NCI-H1694 (cell line): Measurements from ENCODE around the gene EHBP1L1.

Experiments
- DNase-seq: peaks from one replicate; lab custom pipeline; 2025; lab: John Stamatoyannopoulos, UW

EHBP1L1 gene

DNA sequence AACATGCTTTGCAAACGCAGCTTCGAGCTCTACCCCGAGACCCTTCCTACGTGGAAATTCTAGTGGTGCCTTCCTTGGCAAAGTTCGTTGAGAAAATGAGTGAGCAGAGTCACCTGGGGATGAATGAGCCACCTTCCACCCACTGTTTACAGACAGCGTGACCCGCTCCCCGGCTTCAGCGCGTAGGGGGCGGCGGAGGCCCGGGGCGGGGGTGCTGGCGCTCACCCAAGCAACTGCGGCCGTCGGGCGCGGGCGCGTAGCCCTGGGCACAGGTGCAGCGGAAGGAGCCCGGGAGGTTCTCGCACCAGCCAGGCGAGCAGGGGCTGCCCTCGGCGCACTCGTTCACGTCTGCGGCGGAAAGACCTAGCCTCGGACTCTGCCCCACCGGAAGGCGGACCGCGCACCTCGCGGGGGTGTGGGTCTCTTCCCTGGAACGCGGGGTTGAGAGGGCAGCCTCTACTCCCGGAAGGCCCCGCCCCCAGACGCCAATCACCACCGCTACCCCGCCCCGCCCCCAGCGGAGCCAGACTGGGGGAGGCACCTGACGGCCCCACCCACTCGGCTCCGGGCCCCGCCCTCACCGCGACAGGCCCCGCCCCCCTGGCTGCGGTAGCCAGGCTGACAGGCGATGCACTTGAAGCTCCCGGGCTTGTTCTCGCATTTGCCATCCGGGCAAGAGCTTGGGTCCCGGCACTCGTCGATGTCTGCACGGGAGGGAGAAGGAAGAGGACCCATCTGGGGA lies 29.5 kb upstream of the EHBP1L1 start:
- DNase-seq = no peak

DNA sequence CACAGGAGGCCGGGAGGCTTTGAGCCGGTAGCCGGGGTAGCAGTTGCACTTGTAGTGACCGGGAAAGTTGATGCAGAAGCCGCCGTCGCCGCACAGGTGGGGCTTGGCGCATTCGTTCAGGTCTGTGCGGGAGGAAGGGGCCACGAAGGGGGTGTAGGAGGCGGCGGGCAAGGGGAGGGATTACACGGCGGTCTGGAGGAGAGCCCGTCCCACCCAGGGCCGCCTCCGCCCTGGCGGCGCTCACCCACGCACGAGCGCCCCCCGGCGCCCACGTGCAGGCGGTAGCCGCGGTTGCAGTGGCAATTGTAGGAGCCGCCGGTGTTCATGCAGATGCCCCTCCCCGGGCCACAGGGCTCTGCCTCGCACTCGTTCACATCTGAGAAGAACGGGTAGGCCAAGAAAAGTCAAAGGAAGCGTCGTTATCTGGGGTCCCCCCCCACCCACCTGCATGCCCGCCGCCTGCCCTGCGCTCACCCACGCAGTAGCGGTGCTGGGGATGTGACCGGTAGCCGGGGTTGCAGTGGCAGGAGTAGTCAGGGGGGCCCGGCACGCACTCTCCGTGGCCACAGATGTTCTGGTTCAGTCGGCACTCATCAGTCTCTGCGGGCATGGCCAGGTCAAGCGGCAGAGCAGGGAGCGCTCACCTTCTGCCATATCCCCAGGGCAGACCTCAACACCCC lies 28.3 kb upstream of the EHBP1L1 start:
- DNase-seq = no peak

DNA sequence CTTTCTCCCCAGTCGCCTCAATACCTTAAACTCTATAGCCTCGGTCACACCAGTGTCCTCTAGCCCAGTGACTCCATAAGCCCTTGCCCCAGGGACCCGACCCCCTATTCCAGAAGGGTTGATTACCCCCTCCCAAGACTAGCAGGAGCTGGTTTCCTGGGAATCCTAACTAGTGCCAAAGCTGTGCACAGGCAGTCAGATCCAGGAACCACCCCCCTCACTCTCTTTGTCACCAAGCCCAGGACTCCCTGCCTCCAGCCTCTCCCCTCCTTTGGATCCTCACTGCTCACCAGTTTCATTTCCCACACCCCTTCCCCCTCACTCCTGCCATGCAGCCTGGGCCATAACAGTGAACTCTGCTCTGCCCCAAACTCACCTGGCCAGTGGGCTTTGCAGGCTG lies 27.5 kb upstream of the EHBP1L1 start:
- no peak for DNase-seq

DNA sequence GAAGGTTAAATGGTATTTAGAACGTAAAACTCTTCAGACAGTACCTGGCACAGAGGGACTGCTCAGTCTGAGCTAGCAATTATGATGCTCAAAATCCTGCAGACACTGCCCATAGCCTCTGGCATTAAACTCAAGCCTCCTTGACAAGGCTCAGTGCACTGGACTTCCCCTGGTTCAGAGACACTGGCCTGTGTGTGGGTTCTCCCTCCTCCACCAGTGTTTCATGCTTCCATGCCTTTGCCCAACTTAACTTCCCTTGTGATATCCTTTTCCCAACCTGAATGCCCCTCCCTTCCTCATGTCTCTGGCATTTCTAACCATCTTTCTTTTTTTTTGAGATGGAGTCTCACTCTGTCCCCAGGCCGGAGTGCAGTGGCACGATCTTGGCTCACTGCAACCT lies 26.8 kb upstream of the EHBP1L1 start:
- no peak for DNase-seq

DNA sequence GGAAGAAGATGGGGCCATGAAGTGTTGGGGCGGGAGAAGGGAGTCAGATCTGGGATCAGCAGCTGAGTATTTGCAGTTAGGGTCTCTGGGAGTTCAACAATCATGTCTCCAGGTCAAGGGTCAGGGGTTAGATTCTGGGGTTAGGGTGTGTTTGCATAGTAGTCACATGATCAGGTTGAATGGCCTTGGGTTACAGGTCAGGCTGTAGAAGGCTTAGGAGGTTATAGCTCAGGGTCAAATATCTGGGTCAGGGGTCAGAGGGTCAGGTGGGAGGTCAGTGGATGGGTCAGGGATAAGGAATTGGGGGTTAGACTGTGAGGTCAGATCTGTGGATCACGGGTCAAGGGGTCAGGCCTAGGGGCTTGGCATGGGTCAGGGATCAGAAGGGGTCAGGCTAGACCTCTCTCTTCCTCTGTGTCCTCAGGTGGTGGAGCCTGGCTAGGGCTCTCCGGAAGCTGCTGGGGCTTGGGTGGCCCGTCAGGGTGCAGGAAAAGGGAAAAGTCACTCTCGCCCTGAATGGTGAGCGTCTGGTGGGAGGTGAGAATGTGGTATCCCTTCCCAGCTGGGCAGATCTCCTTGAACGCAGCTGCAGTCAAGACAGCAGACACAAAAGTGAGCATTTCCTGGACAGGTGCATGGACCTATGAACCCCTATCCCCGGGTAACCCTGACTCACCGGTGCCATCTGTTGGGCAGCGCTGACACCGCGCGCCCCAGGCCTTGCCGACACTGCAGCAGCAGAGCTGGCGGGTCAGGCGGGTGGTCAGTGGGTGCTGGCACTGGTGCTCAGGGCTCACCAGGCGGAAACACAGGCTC lies 24.1 kb upstream of the EHBP1L1 start:
- DNase-seq = no peak

DNA sequence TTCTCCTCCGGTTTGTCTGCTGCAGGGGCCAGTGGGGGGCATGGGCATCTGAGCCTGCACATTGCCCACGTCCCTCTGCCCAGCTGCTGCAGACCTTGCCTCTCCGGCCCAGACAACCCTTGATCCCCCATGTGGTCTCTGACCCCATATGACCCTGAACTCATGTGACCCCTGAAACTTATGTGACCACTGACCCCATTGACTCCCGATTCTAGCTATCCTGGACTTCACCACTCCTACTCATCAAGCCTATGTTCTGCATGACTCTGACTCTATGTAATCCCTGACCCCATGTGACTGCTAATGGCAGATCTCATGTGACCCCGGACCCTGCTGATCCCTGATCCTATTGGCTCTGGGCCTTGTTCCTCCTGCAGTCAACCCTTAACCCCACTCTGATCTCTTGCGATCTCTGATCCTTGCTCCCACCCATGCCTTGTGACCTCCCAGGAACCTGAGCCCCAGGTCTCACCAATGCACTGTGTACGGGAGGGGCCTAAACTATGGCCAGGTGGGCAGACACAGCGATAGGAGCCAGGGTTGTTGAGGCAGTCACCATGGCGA lies 23.4 kb upstream of the EHBP1L1 start:
- no peak for DNase-seq

DNA sequence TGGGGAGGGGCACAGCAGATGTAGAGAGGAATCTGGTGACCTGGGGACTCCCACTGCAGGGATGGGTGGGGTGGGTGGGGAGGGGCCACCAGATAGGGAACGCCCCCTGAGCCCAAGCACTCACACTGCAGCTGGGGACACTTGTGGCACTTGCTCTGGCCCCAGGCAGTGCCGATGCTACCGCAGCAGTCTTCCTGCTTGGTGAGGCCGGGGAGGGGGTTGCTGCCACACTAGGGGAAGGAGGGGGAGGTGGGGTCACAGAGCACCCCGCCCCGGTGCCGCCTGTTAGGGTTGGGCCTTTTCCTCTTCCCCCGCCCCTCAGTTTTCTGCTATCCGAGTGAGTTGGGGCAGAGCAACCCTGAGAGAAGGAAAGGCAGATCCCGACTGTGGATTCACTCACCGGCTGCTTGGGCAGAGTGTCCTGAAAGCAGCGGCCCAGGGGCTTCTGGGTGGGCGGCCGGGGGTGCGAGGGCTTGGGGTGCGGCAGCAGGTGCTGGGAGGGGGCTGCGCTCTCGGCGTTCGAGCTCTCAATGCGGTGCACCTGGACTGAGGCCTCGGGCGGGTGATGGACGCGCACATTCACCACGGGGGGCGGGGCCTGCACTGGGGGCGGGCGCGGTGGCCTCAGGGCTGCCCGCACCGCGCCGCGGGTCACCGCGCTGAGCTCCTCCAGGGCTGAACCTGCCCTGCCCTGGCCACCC lies 22.4 kb upstream of the EHBP1L1 start:
- DNase-seq = no peak

DNA sequence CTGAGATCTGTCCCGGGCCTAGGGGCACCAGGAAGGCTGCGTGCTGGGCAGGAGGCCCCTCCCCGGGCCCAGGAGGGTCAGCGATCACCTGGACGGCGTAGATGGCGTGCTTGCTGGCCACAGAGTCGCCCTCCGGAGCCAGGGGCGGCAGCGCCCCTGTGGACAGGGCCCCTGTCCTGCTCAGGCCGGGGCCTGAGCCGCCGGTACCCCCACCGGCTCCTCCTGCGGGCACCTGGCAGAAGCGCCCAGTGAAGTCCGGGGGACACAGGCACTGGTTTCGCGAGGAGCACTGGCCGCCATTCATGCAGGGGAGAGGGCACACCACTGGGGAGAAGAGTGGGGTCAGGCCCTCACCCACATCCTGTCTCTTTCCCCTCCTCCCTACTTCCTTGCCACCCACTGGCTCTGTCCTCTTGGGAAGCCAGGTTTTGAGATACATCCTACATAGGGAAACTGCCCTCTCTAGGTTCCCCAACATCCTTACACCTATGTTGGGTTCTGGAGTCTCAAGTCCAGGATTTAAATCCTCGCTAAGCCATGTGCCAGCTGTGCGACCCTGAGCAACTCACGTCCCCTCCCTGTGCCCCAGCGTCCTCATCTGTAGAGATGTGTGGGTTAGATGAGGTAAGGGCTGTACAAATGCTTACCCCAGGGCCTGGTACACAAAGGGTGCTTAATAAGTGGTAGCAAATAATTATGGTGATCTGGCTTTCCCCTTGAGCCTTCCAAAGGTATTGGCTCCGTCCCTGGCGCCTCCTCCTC lies 21.6 kb upstream of the EHBP1L1 start:
- DNase-seq = no peak

DNA sequence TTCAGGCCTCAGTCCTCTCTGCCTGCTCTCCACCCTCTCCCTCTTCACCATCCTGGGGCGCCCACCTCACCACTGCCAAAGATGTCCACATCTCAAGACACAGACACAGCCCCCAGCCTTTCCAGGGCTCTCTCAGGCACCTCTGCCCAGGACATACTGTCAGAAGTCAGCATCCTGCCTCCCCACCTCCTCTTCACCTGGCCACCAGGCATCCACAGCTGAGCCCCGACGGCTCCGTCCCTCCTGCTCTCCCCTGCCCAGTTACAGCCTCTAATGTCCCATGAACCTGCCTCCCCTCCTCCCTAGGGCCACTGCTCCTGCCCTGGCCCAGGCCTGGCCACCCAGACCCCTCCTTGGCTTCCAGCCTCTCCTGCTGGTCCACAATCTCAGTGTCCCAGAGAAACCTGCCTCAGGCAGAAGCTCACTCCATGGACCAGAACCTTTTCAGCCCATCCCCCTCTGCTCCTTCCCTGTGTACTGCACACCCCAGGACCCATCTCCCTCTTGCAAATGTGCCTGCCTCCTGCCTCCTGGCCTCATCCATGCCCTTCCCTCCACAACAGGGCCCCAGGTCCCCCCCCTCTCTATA lies 20.9 kb upstream of the EHBP1L1 start:
- DNase-seq = no peak

DNA sequence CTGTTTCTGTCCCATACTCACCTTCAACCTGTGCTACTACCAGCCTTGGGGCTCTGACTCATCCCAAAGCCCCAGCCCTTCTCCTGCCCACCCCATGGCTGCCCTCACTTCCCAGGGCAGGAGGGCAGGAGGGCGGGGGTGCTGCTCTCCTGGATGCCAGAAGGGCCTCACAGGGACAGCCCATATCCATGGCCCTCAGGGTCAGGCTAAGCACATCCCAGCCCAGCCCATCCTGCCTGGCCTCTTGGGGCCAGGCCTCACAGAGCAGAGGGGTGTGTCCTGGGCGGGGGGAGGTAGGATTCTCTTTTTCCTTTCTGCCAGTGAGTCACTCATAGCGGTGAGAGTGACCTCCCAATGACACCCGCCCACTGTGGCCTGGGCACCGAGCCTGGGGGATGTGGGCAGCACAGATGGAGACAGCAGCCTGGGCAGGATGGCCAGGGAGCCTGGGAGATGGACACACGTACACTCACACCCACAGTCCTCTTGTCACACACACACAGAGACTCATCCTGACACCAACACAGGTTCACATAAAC lies 20.1 kb upstream of the EHBP1L1 start:
- DNase-seq = no peak

DNA sequence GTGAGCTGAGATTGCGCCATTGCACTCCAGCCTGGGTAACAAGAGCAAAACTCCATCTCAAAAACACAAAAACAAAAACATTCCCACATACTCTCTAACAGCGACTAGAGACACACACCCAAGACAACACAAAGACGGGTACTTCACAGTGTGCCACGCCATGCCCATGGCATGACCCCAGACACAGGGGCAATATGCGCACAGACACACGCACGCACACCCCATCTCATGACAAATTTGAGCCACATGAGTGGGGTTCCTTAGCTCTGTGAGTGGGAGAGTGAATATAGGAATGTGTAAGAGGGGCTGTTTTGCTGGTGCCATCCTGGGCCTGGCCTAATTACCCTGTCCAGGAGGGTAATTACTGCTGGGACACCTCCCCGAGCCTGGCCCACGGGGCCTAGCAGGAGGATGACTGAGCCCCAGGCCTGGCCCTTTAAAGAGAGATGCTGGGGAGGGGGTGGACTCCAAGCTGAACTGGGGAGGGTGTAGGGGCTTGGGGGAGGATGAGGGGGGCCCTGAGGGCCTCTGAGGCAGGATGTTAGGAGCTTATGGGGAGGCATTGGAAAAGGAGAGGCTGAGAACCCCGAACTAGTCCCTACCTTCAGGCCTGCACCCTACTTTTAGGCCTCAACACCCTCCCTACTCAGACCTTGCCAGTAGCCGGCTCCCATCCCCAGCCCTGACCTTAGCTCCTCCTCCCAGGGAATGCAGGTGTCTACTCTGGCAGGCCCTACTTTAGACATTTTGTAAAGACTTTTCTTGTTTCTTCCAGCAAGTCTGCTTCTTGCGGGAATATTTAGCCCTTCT lies 19.2 kb upstream of the EHBP1L1 start:
- no peak for DNase-seq

DNA sequence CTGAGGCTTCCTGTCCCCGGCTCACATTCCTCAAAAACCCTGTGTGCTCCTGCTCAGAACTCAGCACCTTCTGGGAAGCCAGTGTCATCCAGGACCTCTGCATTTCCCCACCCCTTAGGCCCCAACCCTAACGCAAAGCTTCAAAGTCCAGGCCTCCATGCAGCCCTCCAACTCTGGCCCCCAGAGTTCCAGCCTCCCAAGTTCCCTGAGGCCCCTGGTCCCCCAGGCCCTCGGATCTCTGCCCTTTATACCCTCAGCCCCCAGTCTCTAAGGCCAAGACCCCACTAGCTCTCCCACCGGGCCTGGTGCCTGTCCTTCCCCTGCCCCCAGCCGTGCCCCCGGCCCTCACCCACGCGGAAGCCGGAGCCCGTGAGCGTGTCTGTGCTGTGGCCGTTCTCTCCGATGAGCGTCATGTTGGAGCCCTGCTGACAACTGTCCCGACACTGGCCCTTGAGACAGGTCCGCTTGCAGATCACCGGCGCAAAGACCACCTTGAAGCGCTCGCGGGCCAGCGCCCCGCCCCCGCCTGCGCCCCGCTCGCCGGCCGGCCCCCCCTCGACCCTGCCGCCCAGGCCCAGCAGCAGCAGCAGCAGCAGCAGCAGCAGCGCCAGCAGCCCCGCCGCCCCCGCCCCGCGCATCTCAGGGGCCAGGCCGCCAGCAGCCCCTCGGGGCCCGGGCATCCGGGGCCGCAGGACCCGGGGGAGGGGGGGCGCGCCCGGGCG lies 18.4 kb upstream of the EHBP1L1 start:
- no peak for DNase-seq

DNA sequence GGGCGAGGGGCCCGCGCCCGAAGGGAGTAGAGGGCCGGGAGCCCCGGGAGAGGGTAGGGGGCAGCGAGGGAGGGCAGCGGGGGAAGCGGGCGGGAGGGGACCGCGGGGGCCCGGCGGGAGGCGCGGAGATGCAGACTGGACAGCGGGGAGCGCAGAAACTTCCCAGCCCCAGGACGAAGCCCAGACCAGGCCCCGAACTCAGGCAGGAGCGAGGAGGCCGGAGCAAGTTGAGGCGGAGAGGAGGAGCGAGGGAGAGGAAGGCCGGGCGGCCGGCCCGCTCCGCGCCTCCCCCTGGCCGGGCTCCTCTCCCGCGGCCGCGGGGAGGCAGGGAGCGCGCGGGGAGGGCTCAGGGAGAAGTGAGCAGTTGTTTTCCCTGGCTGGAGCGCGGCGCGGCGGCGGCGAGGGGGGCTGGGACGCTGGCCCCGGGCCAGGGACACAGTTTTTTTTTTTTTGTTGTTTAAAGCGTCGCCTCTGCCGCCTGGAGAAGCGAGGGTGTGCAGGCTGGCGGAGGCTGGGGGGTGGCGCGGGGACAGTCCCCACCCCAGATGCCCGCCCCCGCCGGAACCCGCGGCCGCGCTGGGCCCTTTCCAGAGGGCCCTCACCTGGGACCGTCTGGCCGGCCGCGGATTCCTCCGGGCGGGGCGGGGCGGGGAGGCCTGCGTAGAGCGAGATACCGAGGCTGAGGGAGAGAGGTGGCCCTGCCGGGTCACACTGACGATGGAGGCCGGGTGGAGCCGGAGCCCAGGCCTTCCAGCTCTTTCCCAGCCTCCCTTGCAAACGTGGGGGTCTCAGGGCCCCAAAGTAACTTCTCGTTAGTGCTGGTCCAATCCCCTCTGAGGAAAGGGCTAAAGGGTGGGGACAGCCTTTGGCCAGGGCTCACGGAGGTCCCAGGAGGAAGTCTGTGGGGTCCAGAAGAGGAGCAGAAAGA lies 17.6 kb upstream of the EHBP1L1 start, which contains the start of gene LTBP3:
Gene LTBP3, minus strand, starts transcription at position 358 of the 928 bp plus-strand sequence. CDS start 400 bp downstream, outside the sequence.
- DNase-seq = peak; percentile 25

DNA sequence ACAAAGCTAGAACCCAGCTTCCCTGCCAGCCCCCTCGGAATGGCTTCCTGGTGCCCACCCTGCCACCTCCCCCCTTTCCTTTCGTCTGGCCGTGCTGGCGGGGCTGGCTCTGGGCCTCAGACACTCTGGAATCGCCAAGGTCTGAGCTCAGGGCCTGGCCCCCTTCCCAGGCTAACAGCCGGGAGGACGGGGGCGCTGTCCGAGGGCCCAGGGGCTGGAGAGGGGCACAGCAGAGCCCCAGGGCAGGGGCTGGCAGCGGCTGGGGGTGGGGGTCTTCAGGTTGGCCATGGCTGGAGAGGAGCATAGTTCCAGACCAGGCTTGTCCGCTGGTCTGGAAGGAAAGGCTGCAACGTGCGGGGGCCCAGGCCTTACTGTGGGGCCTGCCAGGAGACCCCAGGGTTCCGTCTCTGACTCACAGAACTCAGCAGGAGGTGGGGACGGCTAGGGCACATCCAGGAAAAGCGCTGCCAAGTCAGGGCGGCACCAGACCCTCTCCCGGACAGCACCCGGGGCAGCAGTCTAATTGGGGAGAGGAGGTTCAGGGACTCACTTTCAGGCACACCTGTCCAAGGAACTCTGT lies 16.8 kb upstream of the EHBP1L1 start:
- DNase-seq = no peak

DNA sequence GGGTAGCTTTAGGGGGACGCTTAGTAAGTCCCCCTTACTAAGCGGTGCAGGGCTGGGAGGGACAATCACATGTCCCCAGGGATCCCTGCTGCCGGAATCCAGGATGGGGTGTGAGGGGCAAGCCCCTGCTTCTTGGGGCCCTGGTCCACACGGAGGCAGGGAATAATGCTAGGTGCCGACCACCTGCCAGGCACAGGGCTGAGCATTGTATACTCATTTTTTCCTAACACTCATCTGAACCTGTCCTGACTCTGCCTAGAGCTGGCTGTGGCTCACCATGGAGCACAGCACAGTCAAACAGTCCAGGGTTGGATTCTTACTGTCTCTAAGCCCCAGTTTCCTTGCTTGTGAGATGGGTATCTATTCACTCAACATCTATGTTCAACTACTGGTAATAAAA lies 16.3 kb upstream of the EHBP1L1 start:
- no peak for DNase-seq

DNA sequence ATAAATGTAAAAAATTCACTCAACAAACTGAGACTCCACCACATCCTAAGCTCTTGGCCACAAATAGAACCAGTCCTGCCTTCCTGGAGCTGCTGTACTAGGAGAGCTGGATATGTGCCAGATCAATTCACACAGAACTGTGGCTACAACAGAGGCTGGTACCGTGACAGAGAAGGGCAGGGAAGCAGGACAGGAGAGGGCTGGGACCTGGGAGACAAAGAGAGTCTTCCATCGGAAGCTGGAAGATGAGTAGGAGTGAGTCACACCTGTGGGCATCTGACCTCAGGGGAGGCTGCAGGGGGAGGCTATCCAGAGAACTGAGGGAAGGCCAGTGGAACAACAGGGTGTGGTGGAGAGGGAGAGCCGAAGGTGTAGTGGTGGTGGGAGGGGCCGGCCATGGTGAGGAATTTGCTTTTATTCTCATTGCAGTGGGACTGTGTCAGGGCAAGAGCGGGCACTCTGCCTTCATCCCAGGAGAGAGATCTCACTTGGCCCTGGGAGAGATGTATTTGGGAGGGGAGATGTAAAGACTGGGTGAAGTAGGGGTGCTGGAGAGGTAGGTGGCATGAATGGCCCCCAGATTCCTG lies 15.8 kb upstream of the EHBP1L1 start:
- DNase-seq = peak; percentile 20
